ENCODE data around the gene CYB561D1.
A peak's percentile ranks its signal among the peaks of the same experiment; 100 is the strongest.

CYB561D1 gene

GRCh38 chr1:109484519-109484975 is 9.3 kb upstream of the CYB561D1 start:
- peaks cover 0 to 24% (median 7%) of the 10 kb centered on the region in 4 experiments for H3K36me3 ChIP-seq (ENCODE audit: control insufficient read depth in 4 of 4, insufficient read depth in 4 of 4, low read length in 3 of 4)
- H3K4me3 ChIP-seq (ENCODE audit: control insufficient read depth in 1 of 7, extremely low read depth in 1 of 7, insufficient read depth in 4 of 7, low read depth in 2 of 7, low read length in 6 of 7) = peak overlapping the region; percentile 54 to 90 (median 73)
- H3K27ac ChIP-seq (ENCODE audit: insufficient read depth in 1 of 2, low read depth in 1 of 2, low read length in 2 of 2, poor library complexity in 1 of 2, severe bottlenecking in 2 of 2) = peak overlapping the region in 1 of 2 experiments; percentile 94
- WGBS (ENCODE audit: insufficient coverage) = 29% methylated on average over 9 of the region's 15 CpGs
- H3K4me1 ChIP-seq (ENCODE audit: control extremely low read depth in 1 of 4, control insufficient read depth in 4 of 4, insufficient read depth in 4 of 4, low read length in 3 of 4) = peaks cover 0 to 19% (median 16%) of the 10 kb centered on the region in 4 experiments
- no peaks in the 10 kb centered on the region for H3K9me3 ChIP-seq (ENCODE audit: control extremely low read depth in 1 of 5, control insufficient read depth in 4 of 5, insufficient read depth in 2 of 5, low read depth in 1 of 5, low read length in 4 of 5)
- POLR2A ChIA-PET = interaction anchor here (1.4 kb wide), 1 partner anchor 59 kb away, joined by 3 read pairs; no protein-coding TSS in a partner anchor
- CTCF ChIA-PET = interaction anchor here (1.2 to 39.1 kb wide), 4 partner anchors 9 to 50 kb away, joined by 8 to 1203 read pairs (median 121); partner anchors contain the start of genes AMIGO1, CYB561D1 and GPR61
- H3K27me3 ChIP-seq (replicated peaks in 2 of 5; ENCODE audit: control insufficient read depth in 4 of 5, insufficient read depth in 5 of 5, low read length in 4 of 5) = peaks cover 0 to 26% (median 14%) of the 10 kb centered on the region in 5 experiments
- no peak for DNase-seq

- peaks cover 0 to 25% (median 9%) of the 10 kb centered on the region in 4 experiments for H3K36me3 ChIP-seq (ENCODE audit: control insufficient read depth in 4 of 4, insufficient read depth in 4 of 4, low read length in 3 of 4)
- POLR2A ChIA-PET = no interaction called here
- H3K27me3 ChIP-seq (replicated peaks in 2 of 5; ENCODE audit: control insufficient read depth in 4 of 5, insufficient read depth in 5 of 5, low read length in 4 of 5) = peaks cover 0 to 25% (median 13%) of the 10 kb centered on the region in 5 experiments
- H3K27ac ChIP-seq (ENCODE audit: insufficient read depth in 1 of 2, low read depth in 1 of 2, low read length in 2 of 2, poor library complexity in 1 of 2, severe bottlenecking in 2 of 2) = no peak overlapping the region
- H3K4me1 ChIP-seq (ENCODE audit: control extremely low read depth in 1 of 4, control insufficient read depth in 4 of 4, insufficient read depth in 4 of 4, low read length in 3 of 4) = peaks cover 0 to 19% (median 16%) of the 10 kb centered on the region in 4 experiments
- CTCF ChIA-PET = interaction anchor here (1.7 to 39.1 kb wide), 3 partner anchors 9 to 49 kb away, joined by 8 to 1203 read pairs (median 232); partner anchors contain the start of genes AMIGO1, CYB561D1 and GPR61
- H3K9me3 ChIP-seq (ENCODE audit: control extremely low read depth in 1 of 5, control insufficient read depth in 4 of 5, insufficient read depth in 2 of 5, low read depth in 1 of 5, low read length in 4 of 5) = no peaks in the 10 kb centered on the region
- no peak for DNase-seq
- H3K4me3 ChIP-seq (ENCODE audit: control insufficient read depth in 1 of 7, extremely low read depth in 1 of 7, insufficient read depth in 4 of 7, low read depth in 2 of 7, low read length in 6 of 7) = peak overlapping the region in 3 of 7 experiments; percentile 73 to 90 (median 77)
- no CpG with 5 or more reads among the region's 3 CpGs for WGBS (ENCODE audit: insufficient coverage)
These were observed 8.9 kb upstream of the CYB561D1 start for GRCh38 chr1:109485001-109485400.

GRCh38 chr1:109487261-109487660 is 6.6 kb upstream of the CYB561D1 start:
- no peak for DNase-seq
- H3K9me3 ChIP-seq (ENCODE audit: control extremely low read depth in 1 of 5, control insufficient read depth in 4 of 5, insufficient read depth in 2 of 5, low read depth in 1 of 5, low read length in 4 of 5) = no peaks in the 10 kb centered on the region
- peaks cover 0 to 19% (median 16%) of the 10 kb centered on the region in 4 experiments for H3K4me1 ChIP-seq (ENCODE audit: control extremely low read depth in 1 of 4, control insufficient read depth in 4 of 4, insufficient read depth in 4 of 4, low read length in 3 of 4)
- peaks cover 0 to 32% (median 11%) of the 10 kb centered on the region in 4 experiments for H3K36me3 ChIP-seq (ENCODE audit: control insufficient read depth in 4 of 4, insufficient read depth in 4 of 4, low read length in 3 of 4)
- H3K4me3 ChIP-seq (ENCODE audit: control insufficient read depth in 1 of 7, extremely low read depth in 1 of 7, insufficient read depth in 4 of 7, low read depth in 2 of 7, low read length in 6 of 7) = no peak overlapping the region
- CTCF ChIA-PET = interaction anchor here (18.0 to 39.1 kb wide), 2 partner anchors 17 to 47 kb away, joined by 232 to 1203 read pairs; partner anchors contain the start of genes AMIGO1 and GPR61
- WGBS (ENCODE audit: insufficient coverage) = 98% methylated on average over 4 of the region's 5 CpGs
- H3K27me3 ChIP-seq (replicated peaks in 2 of 5; ENCODE audit: control insufficient read depth in 4 of 5, insufficient read depth in 5 of 5, low read length in 4 of 5) = peaks cover 0 to 9% (median 0%) of the 10 kb centered on the region in 5 experiments
- POLR2A ChIA-PET = no interaction called here
- no peak overlapping the region for H3K27ac ChIP-seq (ENCODE audit: insufficient read depth in 1 of 2, low read depth in 1 of 2, low read length in 2 of 2, poor library complexity in 1 of 2, severe bottlenecking in 2 of 2)

- ChIA-PET POLR2A (no interaction called here), CTCF (interaction anchor here (0.7 to 39.1 kb wide), 5 partner anchors 16 to 63 kb away, joined by 3 to 1203 read pairs (median 9); partner anchors contain the start of genes AMIGO1 and GPR61)
- no peak overlapping the region for H3K4me3 ChIP-seq (ENCODE audit: control insufficient read depth in 1 of 7, extremely low read depth in 1 of 7, insufficient read depth in 4 of 7, low read depth in 2 of 7, low read length in 6 of 7)
- no peaks in the 10 kb centered on the region for H3K9me3 ChIP-seq (ENCODE audit: control extremely low read depth in 1 of 5, control insufficient read depth in 4 of 5, insufficient read depth in 2 of 5, low read depth in 1 of 5, low read length in 4 of 5)
- peaks cover 0 to 1% (median 0%) of the 10 kb centered on the region in 5 experiments for H3K27me3 ChIP-seq (replicated peaks in 2 of 5; ENCODE audit: control insufficient read depth in 4 of 5, insufficient read depth in 5 of 5, low read length in 4 of 5)
- DNase-seq = no peak
- H3K36me3 ChIP-seq (ENCODE audit: control insufficient read depth in 4 of 4, insufficient read depth in 4 of 4, low read length in 3 of 4) = peaks cover 0 to 32% (median 11%) of the 10 kb centered on the region in 4 experiments
- H3K27ac ChIP-seq (ENCODE audit: insufficient read depth in 1 of 2, low read depth in 1 of 2, low read length in 2 of 2, poor library complexity in 1 of 2, severe bottlenecking in 2 of 2) = no peak overlapping the region
- 92% methylated on average over 4 of the region's 5 CpGs for WGBS (ENCODE audit: insufficient coverage)
- peaks cover 0 to 14% (median 12%) of the 10 kb centered on the region in 4 experiments for H3K4me1 ChIP-seq (ENCODE audit: control extremely low read depth in 1 of 4, control insufficient read depth in 4 of 4, insufficient read depth in 4 of 4, low read length in 3 of 4)
These were observed 5.7 kb upstream of the CYB561D1 start for GRCh38 chr1:109488201-109488600.

- POLR2A ChIA-PET = no interaction called here
- WGBS (ENCODE audit: insufficient coverage) = 96% methylated on average over 12 of the region's 12 CpGs
- CTCF ChIA-PET = interaction anchor here (0.6 to 39.1 kb wide), 6 partner anchors 15 to 64 kb away, joined by 3 to 1203 read pairs (median 6); partner anchors contain the start of genes AMIGO1 and GPR61
- no peaks in the 10 kb centered on the region for H3K9me3 ChIP-seq (ENCODE audit: control extremely low read depth in 1 of 5, control insufficient read depth in 4 of 5, insufficient read depth in 2 of 5, low read depth in 1 of 5, low read length in 4 of 5)
- DNase-seq = no peak
- H3K4me3 ChIP-seq (ENCODE audit: control insufficient read depth in 1 of 7, extremely low read depth in 1 of 7, insufficient read depth in 4 of 7, low read depth in 2 of 7, low read length in 6 of 7) = no peak overlapping the region
- no peaks in the 10 kb centered on the region for H3K27me3 ChIP-seq (replicated peaks in 2 of 5; ENCODE audit: control insufficient read depth in 4 of 5, insufficient read depth in 5 of 5, low read length in 4 of 5)
- H3K36me3 ChIP-seq (ENCODE audit: control insufficient read depth in 4 of 4, insufficient read depth in 4 of 4, low read length in 3 of 4) = peaks cover 0 to 32% (median 11%) of the 10 kb centered on the region in 4 experiments
- no peak overlapping the region for H3K27ac ChIP-seq (ENCODE audit: insufficient read depth in 1 of 2, low read depth in 1 of 2, low read length in 2 of 2, poor library complexity in 1 of 2, severe bottlenecking in 2 of 2)
- H3K4me1 ChIP-seq (ENCODE audit: control extremely low read depth in 1 of 4, control insufficient read depth in 4 of 4, insufficient read depth in 4 of 4, low read length in 3 of 4) = peaks cover 0 to 15% (median 12%) of the 10 kb centered on the region in 4 experiments
These were observed 5.2 kb upstream of the CYB561D1 start for GRCh38 chr1:109488696-109489095.

- POLR2A ChIA-PET = interaction anchor here (1.0 kb wide), 1 partner anchor 21 kb away, joined by 4 read pairs; no protein-coding TSS in a partner anchor
- H3K27ac ChIP-seq (ENCODE audit: insufficient read depth in 1 of 2, low read depth in 1 of 2, low read length in 2 of 2, poor library complexity in 1 of 2, severe bottlenecking in 2 of 2) = no peak overlapping the region
- no peaks in the 10 kb centered on the region for H3K9me3 ChIP-seq (ENCODE audit: control extremely low read depth in 1 of 5, control insufficient read depth in 4 of 5, insufficient read depth in 2 of 5, low read depth in 1 of 5, low read length in 4 of 5)
- CTCF ChIA-PET = interaction anchor here (0.6 to 39.1 kb wide), 13 partner anchors 8 to 508 kb away, joined by 3 to 1203 read pairs (median 5); partner anchors contain the start of genes AMIGO1 and GPR61
- H3K27me3 ChIP-seq (replicated peaks in 2 of 5; ENCODE audit: control insufficient read depth in 4 of 5, insufficient read depth in 5 of 5, low read length in 4 of 5) = no peaks in the 10 kb centered on the region
- H3K36me3 ChIP-seq (ENCODE audit: control insufficient read depth in 4 of 4, insufficient read depth in 4 of 4, low read length in 3 of 4) = peaks cover 0 to 32% (median 11%) of the 10 kb centered on the region in 4 experiments
- 91% methylated on average over 4 of the region's 11 CpGs for WGBS (ENCODE audit: insufficient coverage)
- peaks cover 0 to 16% (median 11%) of the 10 kb centered on the region in 4 experiments for H3K4me1 ChIP-seq (ENCODE audit: control extremely low read depth in 1 of 4, control insufficient read depth in 4 of 4, insufficient read depth in 4 of 4, low read length in 3 of 4)
- H3K4me3 ChIP-seq (ENCODE audit: control insufficient read depth in 1 of 7, extremely low read depth in 1 of 7, insufficient read depth in 4 of 7, low read depth in 2 of 7, low read length in 6 of 7) = no peak overlapping the region
- DNase-seq = peak; percentile 57 to 84 (median 73)
These were observed 3.6 kb upstream of the CYB561D1 start for GRCh38 chr1:109490029-109490933.
